Measurements from ENCODE around the gene SCD5. TPM values are rescaled to one million over a fixed set of nuclear protein-coding genes. Genes with fewer than 3 reads are reported as not detected.

SCD5 gene
- total RNA-seq, 1 donor from 2014 or later, result 61.7 TPM

DNA sequence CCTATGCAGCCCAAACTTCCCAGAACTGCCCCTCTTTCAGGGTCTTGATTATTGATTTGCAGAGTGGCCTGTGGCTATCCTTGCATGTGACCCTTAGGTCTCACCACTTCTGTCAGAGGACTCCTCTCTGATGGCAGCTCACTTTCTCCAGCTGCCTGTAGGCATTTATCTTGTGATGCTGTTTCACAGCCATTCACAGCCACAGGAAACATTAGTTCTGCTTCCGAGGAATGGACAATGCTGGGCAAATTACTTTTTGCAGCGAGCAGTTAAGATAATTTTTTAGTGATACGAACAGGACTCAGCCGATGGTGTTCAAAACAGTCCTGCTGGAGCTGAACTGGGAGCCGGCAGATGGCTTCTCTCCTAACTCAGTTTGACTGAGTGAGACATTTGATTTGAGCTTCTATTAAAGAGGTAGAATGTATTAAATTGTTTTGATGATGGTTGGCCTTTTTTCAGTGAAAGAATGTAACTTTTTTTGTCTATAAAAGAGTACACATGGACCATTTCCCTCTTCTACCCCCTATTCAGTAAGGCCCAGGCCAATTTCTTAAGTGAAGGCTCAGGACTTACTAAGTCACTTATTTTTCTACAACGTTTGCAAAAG, 178.4 kb downstream of the SCD5 start:
- Mint-ChIP-seq H3K36me3 (ENCODE audit: low read depth, unreplicated experiment) (no peaks in the 10 kb centered on the region), H3K27ac (ENCODE audit: unreplicated experiment) (no peak overlapping the region), H3K4me1 (ENCODE audit: low read depth, unreplicated experiment) (no peaks in the 10 kb centered on the region), H3K9me3 (ENCODE audit: unreplicated experiment) (peaks cover 3% of the 10 kb centered on the region), H3K27me3 (ENCODE audit: low read depth, unreplicated experiment) (peaks cover 6% of the 10 kb centered on the region), H3K4me3 (ENCODE audit: unreplicated experiment) (no peak overlapping the region)
- Histone ChIP-seq H3K4me3 (ENCODE audit: insufficient read depth, low read depth, low read length) (no peak overlapping the region), H4K20me1 (ENCODE audit: insufficient read depth, low read length) (no peaks in the 10 kb centered on the region), H3K27me3 (ENCODE audit: insufficient read depth, low read length) (peaks cover 6% of the 10 kb centered on the region), H3K9me3 (ENCODE audit: insufficient read depth, low read depth, low read length) (no peaks in the 10 kb centered on the region), H3K9ac (ENCODE audit: low read length) (no peak overlapping the region), H3K27ac (ENCODE audit: low read depth, low read length) (no peak overlapping the region), H3K79me2 (ENCODE audit: insufficient read depth, low read length) (no peaks in the 10 kb centered on the region), H3K4me2 (ENCODE audit: low read length) (no peak overlapping the region), H3K4me1 (ENCODE audit: insufficient read depth, low read length) (no peaks in the 10 kb centered on the region), H3K36me3 (ENCODE audit: insufficient read depth, low read length) (no peaks in the 10 kb centered on the region), H2AFZ (ENCODE audit: low read depth, low read length) (no peak overlapping the region)
- FAIRE-seq (no peak), DNase-seq (ENCODE audit: low read depth) (no peak)
- TF ChIP-seq, protein P1, sequence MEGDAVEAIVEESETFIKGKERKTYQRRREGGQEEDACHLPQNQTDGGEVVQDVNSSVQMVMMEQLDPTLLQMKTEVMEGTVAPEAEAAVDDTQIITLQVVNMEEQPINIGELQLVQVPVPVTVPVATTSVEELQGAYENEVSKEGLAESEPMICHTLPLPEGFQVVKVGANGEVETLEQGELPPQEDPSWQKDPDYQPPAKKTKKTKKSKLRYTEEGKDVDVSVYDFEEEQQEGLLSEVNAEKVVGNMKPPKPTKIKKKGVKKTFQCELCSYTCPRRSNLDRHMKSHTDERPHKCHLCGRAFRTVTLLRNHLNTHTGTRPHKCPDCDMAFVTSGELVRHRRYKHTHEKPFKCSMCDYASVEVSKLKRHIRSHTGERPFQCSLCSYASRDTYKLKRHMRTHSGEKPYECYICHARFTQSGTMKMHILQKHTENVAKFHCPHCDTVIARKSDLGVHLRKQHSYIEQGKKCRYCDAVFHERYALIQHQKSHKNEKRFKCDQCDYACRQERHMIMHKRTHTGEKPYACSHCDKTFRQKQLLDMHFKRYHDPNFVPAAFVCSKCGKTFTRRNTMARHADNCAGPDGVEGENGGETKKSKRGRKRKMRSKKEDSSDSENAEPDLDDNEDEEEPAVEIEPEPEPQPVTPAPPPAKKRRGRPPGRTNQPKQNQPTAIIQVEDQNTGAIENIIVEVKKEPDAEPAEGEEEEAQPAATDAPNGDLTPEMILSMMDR (IDR thresholded peaks at IDR 0.05; ENCODE audit: insufficient read depth, low read depth, low read length), result no peak
- TF ChIP-seq EZH2 (IDR thresholded peaks at IDR 0.05; ENCODE audit: insufficient read depth, low read length), result no peak

DNA sequence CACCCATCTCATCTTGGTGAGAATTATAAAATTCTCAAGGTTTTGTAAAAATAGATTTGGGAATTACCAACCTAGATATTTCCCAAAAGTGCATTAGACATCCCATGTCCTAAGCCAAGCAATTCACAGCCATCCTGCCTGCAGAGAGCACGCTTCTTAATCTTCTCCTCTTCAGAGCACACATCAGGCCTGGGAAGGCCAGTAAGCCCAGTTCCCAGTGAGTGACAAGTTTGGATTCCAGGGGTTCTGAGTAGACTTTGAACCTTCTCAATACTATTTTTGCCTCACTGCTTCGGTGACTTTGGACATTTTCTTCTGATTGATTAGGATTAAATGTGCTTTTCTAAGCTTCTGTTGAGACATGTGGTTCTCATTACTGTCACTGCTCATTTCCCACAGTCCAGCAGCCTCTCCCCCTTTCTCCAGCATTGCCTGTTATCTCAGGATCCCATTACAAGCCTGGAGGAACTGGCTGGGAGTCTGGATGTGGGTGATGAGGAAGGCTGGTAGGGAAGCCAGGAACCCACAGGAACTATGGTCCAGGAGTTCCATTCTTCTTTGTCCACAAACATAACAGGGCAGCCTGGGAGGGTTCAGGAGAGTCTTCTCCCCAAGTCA, 180.4 kb downstream of the SCD5 start:
- Mint-ChIP-seq H3K4me1 (ENCODE audit: low read depth, unreplicated experiment) (no peaks in the 10 kb centered on the region), H3K4me3 (ENCODE audit: unreplicated experiment) (no peak overlapping the region), H3K9me3 (ENCODE audit: unreplicated experiment) (peaks cover 1% of the 10 kb centered on the region), H3K27me3 (ENCODE audit: low read depth, unreplicated experiment) (peaks cover 10% of the 10 kb centered on the region), H3K27ac (ENCODE audit: unreplicated experiment) (no peak overlapping the region), H3K36me3 (ENCODE audit: low read depth, unreplicated experiment) (no peaks in the 10 kb centered on the region)
- H3K27me3 ChIP-seq (ENCODE audit: insufficient read depth, low read length), result peaks cover 6% of the 10 kb centered on the region
- no peak overlapping the region for H3K9ac ChIP-seq (ENCODE audit: low read length)
- no peak overlapping the region for H3K4me2 ChIP-seq (ENCODE audit: low read length)
- DNase-seq (ENCODE audit: low read depth) (peak; percentile 70), FAIRE-seq (no peak)
- H3K36me3 ChIP-seq (ENCODE audit: insufficient read depth, low read length), result no peaks in the 10 kb centered on the region
- no peaks in the 10 kb centered on the region for H3K9me3 ChIP-seq (ENCODE audit: insufficient read depth, low read depth, low read length)
- H3K27ac ChIP-seq (ENCODE audit: low read depth, low read length), result no peak overlapping the region
- H3K79me2 ChIP-seq (ENCODE audit: insufficient read depth, low read length), result no peaks in the 10 kb centered on the region
- TF ChIP-seq EZH2 (IDR thresholded peaks at IDR 0.05; ENCODE audit: insufficient read depth, low read length), result no peak
- TF ChIP-seq, protein P1 (IDR thresholded peaks at IDR 0.05; ENCODE audit: insufficient read depth, low read depth, low read length), result no peak
- no peaks in the 10 kb centered on the region for H3K4me1 ChIP-seq (ENCODE audit: insufficient read depth, low read length)
- H2AFZ ChIP-seq (ENCODE audit: low read depth, low read length), result no peak overlapping the region
- no peak overlapping the region for H3K4me3 ChIP-seq (ENCODE audit: insufficient read depth, low read depth, low read length)
- H4K20me1 ChIP-seq (ENCODE audit: insufficient read depth, low read length), result no peaks in the 10 kb centered on the region

DNA sequence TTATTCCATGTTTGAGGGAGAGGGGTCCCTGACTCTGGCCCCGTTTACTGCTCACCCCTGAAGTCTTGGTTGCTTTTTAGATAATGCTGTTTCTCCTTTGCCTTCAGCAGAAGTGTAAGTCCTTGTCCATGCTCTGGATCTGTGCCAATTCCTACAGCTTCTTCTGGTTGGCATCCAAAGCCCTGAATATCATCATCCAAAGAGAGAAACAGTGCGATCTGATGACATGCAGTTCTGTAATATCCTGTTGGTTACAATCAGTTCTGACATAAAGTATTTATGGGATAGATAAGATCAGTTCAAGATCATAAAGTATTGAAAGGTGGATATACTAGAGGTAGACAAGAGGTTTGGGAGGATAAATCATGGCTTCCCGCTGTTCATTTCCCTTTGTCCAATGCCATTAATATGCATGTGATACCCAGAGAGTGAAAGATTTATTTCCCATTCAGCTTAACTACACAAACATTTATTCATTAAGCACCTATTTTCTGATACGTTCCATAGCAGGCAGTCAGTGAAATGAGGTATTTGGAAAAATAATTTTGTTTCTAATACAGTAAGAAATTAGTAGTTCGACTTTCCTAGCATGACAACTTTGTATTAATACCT, 183.7 kb downstream of the SCD5 start:
- no peak for DNase-seq (ENCODE audit: low read depth)
- no peaks in the 10 kb centered on the region for H3K36me3 ChIP-seq (ENCODE audit: insufficient read depth, low read length)
- Mint-ChIP-seq H3K27me3 (ENCODE audit: low read depth, unreplicated experiment) (peaks cover 6% of the 10 kb centered on the region), H3K4me3 (ENCODE audit: unreplicated experiment) (no peak overlapping the region), H3K9me3 (ENCODE audit: unreplicated experiment) (no peaks in the 10 kb centered on the region), H3K36me3 (ENCODE audit: low read depth, unreplicated experiment) (no peaks in the 10 kb centered on the region), H3K27ac (ENCODE audit: unreplicated experiment) (no peak overlapping the region), H3K4me1 (ENCODE audit: low read depth, unreplicated experiment) (no peaks in the 10 kb centered on the region)
- no peak overlapping the region for H3K27ac ChIP-seq (ENCODE audit: low read depth, low read length)
- no peak overlapping the region for H2AFZ ChIP-seq (ENCODE audit: low read depth, low read length)
- no peak overlapping the region for H3K4me2 ChIP-seq (ENCODE audit: low read length)
- TF ChIP-seq EZH2 (IDR thresholded peaks at IDR 0.05; ENCODE audit: insufficient read depth, low read length), result no peak
- FAIRE-seq, result no peak
- H3K79me2 ChIP-seq (ENCODE audit: insufficient read depth, low read length), result no peaks in the 10 kb centered on the region
- H3K9me3 ChIP-seq (ENCODE audit: insufficient read depth, low read depth, low read length), result no peaks in the 10 kb centered on the region
- no peaks in the 10 kb centered on the region for H4K20me1 ChIP-seq (ENCODE audit: insufficient read depth, low read length)
- peaks cover 6% of the 10 kb centered on the region for H3K27me3 ChIP-seq (ENCODE audit: insufficient read depth, low read length)
- H3K4me1 ChIP-seq (ENCODE audit: insufficient read depth, low read length), result no peaks in the 10 kb centered on the region
- no peak overlapping the region for H3K4me3 ChIP-seq (ENCODE audit: insufficient read depth, low read depth, low read length)
- no peak overlapping the region for H3K9ac ChIP-seq (ENCODE audit: low read length)

Measured in astrocyte (in vitro differentiated cells and primary cell).